ENCODE results near the gene ARHGAP8. TPM values are rescaled to one million over a fixed set of nuclear protein-coding genes. Genes with fewer than 3 reads are reported as not detected.

The ARHGAP8 gene
- total and polyA plus RNA-seq, 2 experiments from 2014 or later: 62.8 to 64.9 TPM

- TF ChIP-seq ZNF114 (CRISPR knock-in tag; IDR thresholded peaks at IDR 0.05) (no peak), EZH2 (IDR thresholded peaks at IDR 0.05; ENCODE audit: low read depth, unreplicated experiment) (no peak), CTCF (conservative IDR thresholded peaks at IDR 0.05; ENCODE audit: low read depth in 2 of 2) (no peak), ETS1 (IDR thresholded peaks at IDR 0.05) (no peak), POLR2AphosphoS5 (IDR thresholded peaks at IDR 0.05; ENCODE audit: low read depth) (no peak), STAT1 (IDR thresholded peaks at IDR 0.05; ENCODE audit: unreplicated experiment) (no peak), REST (IDR thresholded peaks at IDR 0.05; ENCODE audit: unreplicated experiment) (no peak), JUNB (IDR thresholded peaks at IDR 0.05; ENCODE audit: unreplicated experiment) (no peak)
Observed at GRCh38 chr22:44839721-44840120, 87.3 kb downstream of the ARHGAP8 start (continued).

GRCh38 chr22:44840611-44841322 is 88.4 kb downstream of the ARHGAP8 start:
- peaks cover 26% of the 10 kb centered on the region for H3K36me3 Mint-ChIP-seq (ENCODE audit: low read depth)
- H3K27ac Mint-ChIP-seq: no peak overlapping the region
- ATAC-seq (no peak), DNase-seq (ENCODE audit: low spot score) (no peak)
- Histone ChIP-seq H3K4me3 (no peak overlapping the region), H3K36me3 (ENCODE audit: insufficient read depth) (no peaks in the 10 kb centered on the region; the same call in 1 of the 2 replicates), H3K4me1 (ENCODE audit: insufficient read depth) (peaks cover 4% of the 10 kb centered on the region), H3F3A (replicated peaks; ENCODE audit: low read depth) (0 out of 2 replicates have a peak, but pooled peaks cover 2% of the 10 kb centered on the region), H3K27ac (ENCODE audit: low read depth) (0 out of 2 replicates have a peak overlapping the region, but pooled peaks have one; percentile 26), H4K20me1 (replicated peaks; ENCODE audit: insufficient read depth) (peaks cover 9% of the 10 kb centered on the region), H3K9me2 (ENCODE audit: insufficient read depth) (no peaks in the 10 kb centered on the region), H3K27me3 (ENCODE audit: insufficient read depth) (no peaks in the 10 kb centered on the region), H2AFZ (no peak overlapping the region), H3K79me2 (replicated peaks; ENCODE audit: insufficient read depth) (no peaks in the 10 kb centered on the region), H3K4me2 (no peak overlapping the region)
- H3K27me3 Mint-ChIP-seq (ENCODE audit: insufficient read depth, low read depth, poor library complexity): peaks cover 10% of the 10 kb centered on the region
- H3K4me3 Mint-ChIP-seq: no peak overlapping the region
- peaks cover 24% of the 10 kb centered on the region for H3K4me1 Mint-ChIP-seq
- H3K9me3 Mint-ChIP-seq: peaks cover 11% of the 10 kb centered on the region; the same call in 2 of the 3 replicates
- TF ChIP-seq ZNF114 (CRISPR knock-in tag; IDR thresholded peaks at IDR 0.05) (no peak), STAT1 (IDR thresholded peaks at IDR 0.05; ENCODE audit: unreplicated experiment) (no peak), CREB1 (CRISPR knock-in tag; IDR thresholded peaks at IDR 0.05; ENCODE audit: low read depth) (no peak), ZNF331 (CRISPR knock-in tag; IDR thresholded peaks at IDR 0.05; ENCODE audit: low read depth) (no peak), CTCF (conservative IDR thresholded peaks at IDR 0.05; ENCODE audit: low read depth in 2 of 2) (no peak), EZH2phosphoT487 (IDR thresholded peaks at IDR 0.05; ENCODE audit: unreplicated experiment) (no peak), ETS1 (IDR thresholded peaks at IDR 0.05) (no peak), REST (IDR thresholded peaks at IDR 0.05; ENCODE audit: unreplicated experiment) (no peak), JUNB (IDR thresholded peaks at IDR 0.05; ENCODE audit: unreplicated experiment) (no peak), NANOG (IDR thresholded peaks at IDR 0.05; ENCODE audit: borderline replicate concordance) (no peak)
